ENCODE data around the gene RBP4. TPM values are rescaled to one million over a fixed set of nuclear protein-coding genes. Genes with fewer than 3 reads are reported as not detected.

RBP4 gene
- total RNA-seq, result 7.0 TPM

DNA sequence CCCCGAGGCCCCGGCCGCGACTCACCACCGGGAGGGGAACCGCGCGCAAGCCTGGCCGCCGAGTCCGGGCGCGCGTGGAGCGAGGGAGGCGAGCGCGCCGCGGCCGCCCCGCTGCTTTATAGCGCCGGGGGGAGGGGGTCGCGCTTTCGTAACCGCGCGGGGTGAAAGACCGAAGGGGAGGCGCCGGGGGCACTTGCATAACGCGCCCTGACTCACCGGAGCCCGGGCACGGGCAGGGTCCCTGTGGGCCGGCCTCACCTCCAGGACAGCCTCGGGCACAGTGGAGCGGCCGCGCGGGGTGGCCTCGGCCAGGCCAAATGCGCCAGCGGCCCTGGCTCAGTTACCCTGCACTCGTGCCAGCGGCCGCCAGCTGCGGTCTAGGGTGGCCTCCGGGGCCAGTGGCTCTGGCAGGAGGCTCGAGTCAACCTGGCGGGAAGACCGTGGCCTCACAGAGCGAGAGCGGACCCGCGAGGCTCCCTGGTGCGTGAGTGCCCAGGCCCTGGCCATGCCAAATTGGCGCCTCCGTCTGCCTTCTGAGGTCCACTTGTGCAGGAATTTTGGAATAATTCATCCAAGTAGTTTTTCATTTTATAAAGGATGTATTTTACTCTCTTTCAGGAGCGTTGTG, at the start of gene RBP4:
Gene RBP4 (minus strand): TSS at position 90 of the 628 bp plus-strand sequence. CDS start 207 bp downstream, outside the sequence.

GRCh38 chr10:93612311-93612710, 11.3 kb upstream of the RBP4 start, which contains the start of gene PDE6C:
Gene PDE6C, plus strand, starts transcription at chr10:93612537. Its CDS starts 189 bp downstream, at chr10:93612726.

GRCh38 chr10:93566435-93567276, 34.4 kb downstream of the RBP4 start, which contains the start of gene FFAR4:
Gene FFAR4, plus strand, starts transcription at chr10:93566665. Its CDS starts 56 bp downstream, at chr10:93566721.

Other genes with a start within 250 kb of the RBP4 start
- 59.4 TPM for gene MYOF, start 118.9 kb downstream of the RBP4 start, total RNA-seq
- gene CEP55, start 104.6 kb downstream of the RBP4 start, total RNA-seq, result 7.3 TPM
- not detected for gene FFAR4, start 34.6 kb downstream of the RBP4 start, total RNA-seq
- gene PDE6C, start 11.3 kb upstream of the RBP4 start, total RNA-seq, result 4.2 TPM
- gene FRA10AC1, start 101.4 kb upstream of the RBP4 start, total RNA-seq, result 40.8 TPM
- 12.0 TPM for gene LGI1, start 156.7 kb upstream of the RBP4 start, total RNA-seq